HEK293T (cell line): ENCODE measurements around the gene CCDC170.

ENCODE experiments used
- CTCF ChIA-PET: fragments of 350-600 bp; formaldehyde crosslinking; extraction: SDS; loops from one replicate; lab custom pipeline; 2021; ENCODE audit warnings: antibody characterized with exemption, inconsistent platforms; lab: Yijun Ruan, JAX
- POLR2A ChIA-PET: fragments of 350-600 bp; formaldehyde crosslinking; extraction: SDS; loops from one replicate; lab custom pipeline; 2020; ENCODE audit warnings: antibody characterized with exemption, inconsistent platforms; lab: Yijun Ruan, JAX
- DNase-seq: peaks from one replicate; pipeline ENCODE4 v3.0.0; 2012; ENCODE audit warnings: mixed read lengths; ENCODE audit errors: extremely low spot score
- ARNT ChIP-seq: fragments of 450-650 bp; IDR thresholded peaks from 2 replicates; pipeline ENCODE4 v1.6.1; 2017; ENCODE audit warnings: mild to moderate bottlenecking
- BHLHE40 ChIP-seq: fragments of 450-650 bp; IDR thresholded peaks from 2 replicates; pipeline ENCODE4 v1.6.1; 2016; ENCODE audit warnings: mild to moderate bottlenecking, moderate library complexity, borderline replicate concordance
- CTBP1 ChIP-seq: fragments of 450-650 bp; IDR thresholded peaks from 2 replicates; pipeline ENCODE4 v1.6.1; 2016; ENCODE audit warnings: borderline replicate concordance
- ELF4 ChIP-seq: fragments of 450-650 bp; IDR thresholded peaks from 2 replicates; pipeline ENCODE4 v1.6.1; 2017; ENCODE audit warnings: antibody characterized with exemption
- FOXA1 ChIP-seq: fragments of 450-650 bp; IDR thresholded peaks from 2 replicates; pipeline ENCODE4 v1.6.1; 2016; ENCODE audit warnings: mild to moderate bottlenecking
- FOXK2 ChIP-seq: fragments of 450-650 bp; IDR thresholded peaks from 2 replicates; pipeline ENCODE4 v1.6.1; 2016; ENCODE audit warnings: mild to moderate bottlenecking
- FOXM1 ChIP-seq: fragments of 450-650 bp; IDR thresholded peaks from 2 replicates; pipeline ENCODE4 v1.6.1; 2017; ENCODE audit warnings: mild to moderate bottlenecking, borderline replicate concordance
- HDGF ChIP-seq: fragments of 450-650 bp; IDR thresholded peaks from 2 replicates; pipeline ENCODE4 v1.6.1; 2017; ENCODE audit warnings: antibody characterized with exemption, borderline replicate concordance
- L3MBTL2 ChIP-seq: fragments of 450-650 bp; conservative IDR thresholded peaks from 2 replicates; pipeline ENCODE4 v1.6.1; 2016; ENCODE audit warnings: mild to moderate bottlenecking
- LEF1 ChIP-seq: fragments of 450-650 bp; IDR thresholded peaks from 2 replicates; pipeline ENCODE4 v1.6.1; 2017; ENCODE audit warnings: mild to moderate bottlenecking, borderline replicate concordance
- NFRKB ChIP-seq: fragments of 450-650 bp; IDR thresholded peaks from 2 replicates; pipeline ENCODE4 v1.6.1; 2016; ENCODE audit warnings: mild to moderate bottlenecking, moderate library complexity
- SP1 ChIP-seq: fragments of 450-650 bp; IDR thresholded peaks from 2 replicates; pipeline ENCODE4 v1.6.1; 2017
- SUZ12 ChIP-seq: fragments of 450-650 bp; IDR thresholded peaks from 2 replicates; pipeline ENCODE4 v1.6.1; 2016; ENCODE audit warnings: mild to moderate bottlenecking
- TARDBP ChIP-seq: fragments of 450-650 bp; IDR thresholded peaks from 2 replicates; pipeline ENCODE4 v1.6.1; 2016
- ZNF384 ChIP-seq: fragments of 450-650 bp; IDR thresholded peaks from 2 replicates; pipeline ENCODE4 v1.6.1; 2016
- TF ChIP-seq, protein P1 (sequence below): fragments of 450-650 bp; IDR thresholded peaks from 2 replicates; pipeline ENCODE4 v1.6.1; 2016

The CCDC170 gene

DNA sequence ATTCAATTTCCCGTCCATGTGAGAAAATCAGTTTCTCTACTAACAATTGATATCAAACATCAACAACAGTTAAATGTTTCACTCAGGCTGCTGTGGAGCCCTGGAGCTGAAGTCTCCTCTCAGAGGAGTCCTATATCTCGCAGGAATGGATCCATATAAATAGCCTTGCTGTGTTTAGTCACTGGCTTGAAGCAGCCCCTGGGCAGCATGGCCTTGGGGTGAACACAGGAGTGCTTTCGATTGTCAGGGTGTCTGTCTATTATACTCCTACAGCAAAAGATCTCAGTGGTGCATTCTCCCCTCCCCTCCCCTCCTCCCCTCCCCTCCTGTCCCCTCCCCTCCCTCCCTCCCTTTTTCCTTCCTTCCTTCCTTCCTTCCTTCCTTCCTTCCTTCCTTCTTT lies 141.9 kb downstream of the CCDC170 start:
- POLR2A ChIA-PET, result no interaction called here
- no peak for TF ChIP-seq HDGF
- no peak for TF ChIP-seq SUZ12
- no peak for TF ChIP-seq FOXA1
- TF ChIP-seq TARDBP, result no peak
- no peak for TF ChIP-seq L3MBTL2
- TF ChIP-seq, protein P1, sequence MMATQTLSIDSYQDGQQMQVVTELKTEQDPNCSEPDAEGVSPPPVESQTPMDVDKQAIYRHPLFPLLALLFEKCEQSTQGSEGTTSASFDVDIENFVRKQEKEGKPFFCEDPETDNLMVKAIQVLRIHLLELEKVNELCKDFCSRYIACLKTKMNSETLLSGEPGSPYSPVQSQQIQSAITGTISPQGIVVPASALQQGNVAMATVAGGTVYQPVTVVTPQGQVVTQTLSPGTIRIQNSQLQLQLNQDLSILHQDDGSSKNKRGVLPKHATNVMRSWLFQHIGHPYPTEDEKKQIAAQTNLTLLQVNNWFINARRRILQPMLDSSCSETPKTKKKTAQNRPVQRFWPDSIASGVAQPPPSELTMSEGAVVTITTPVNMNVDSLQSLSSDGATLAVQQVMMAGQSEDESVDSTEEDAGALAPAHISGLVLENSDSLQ, result no peak
- no peak for TF ChIP-seq CTBP1
- CTCF ChIA-PET, result no interaction called here
- DNase-seq, result no peak

DNA sequence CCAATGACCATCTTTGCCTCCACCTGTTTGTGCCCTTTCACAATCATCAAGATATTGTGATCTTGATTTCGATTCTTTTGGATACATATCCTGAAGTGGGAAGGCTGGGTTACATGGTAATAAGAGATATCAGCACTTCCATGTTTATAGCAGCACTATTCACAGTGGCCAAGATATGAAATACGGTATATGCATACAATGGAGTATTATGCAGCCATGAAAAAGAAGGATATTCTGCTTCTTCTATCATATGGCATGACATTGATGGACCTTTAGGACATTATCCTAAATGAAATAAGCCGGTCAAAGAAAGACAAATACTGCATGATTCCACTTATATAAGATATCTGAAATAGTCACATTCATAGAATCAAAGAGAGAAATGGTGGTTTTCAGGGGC lies 144.0 kb downstream of the CCDC170 start:
- ChIA-PET CTCF (no interaction called here), POLR2A (no interaction called here)
- DNase-seq, result no peak
- TF ChIP-seq, protein P1, result no peak
- TF ChIP-seq BHLHE40 (no peak), ZNF384 (no peak), NFRKB (no peak), HDGF (no peak)

DNA sequence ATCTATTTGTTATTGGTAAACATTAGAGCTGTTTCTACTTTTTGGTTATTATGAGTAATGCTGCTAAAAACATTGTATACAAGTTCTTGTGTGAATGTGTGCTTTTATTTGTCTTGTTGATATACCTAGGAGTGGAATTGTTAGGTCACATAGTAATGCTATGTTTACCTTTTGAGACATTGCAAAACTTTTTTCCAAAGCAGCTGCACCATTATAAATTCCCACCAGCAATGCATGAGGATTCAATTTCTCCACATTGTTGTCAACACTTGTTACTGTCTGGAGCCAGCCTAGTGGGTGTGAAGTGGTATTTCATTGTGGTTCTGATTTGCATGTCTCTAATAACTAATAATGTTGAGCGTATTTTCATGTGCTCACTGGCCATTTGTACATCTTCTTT lies 145.9 kb downstream of the CCDC170 start:
- TF ChIP-seq FOXA1 (no peak), ELF4 (no peak), CTBP1 (no peak), ARNT (no peak), L3MBTL2 (no peak), LEF1 (no peak), ZNF384 (no peak), NFRKB (no peak)
- TF ChIP-seq, protein P1, result no peak
- no peak for DNase-seq
- ChIA-PET POLR2A (no interaction called here), CTCF (no interaction called here)

DNA sequence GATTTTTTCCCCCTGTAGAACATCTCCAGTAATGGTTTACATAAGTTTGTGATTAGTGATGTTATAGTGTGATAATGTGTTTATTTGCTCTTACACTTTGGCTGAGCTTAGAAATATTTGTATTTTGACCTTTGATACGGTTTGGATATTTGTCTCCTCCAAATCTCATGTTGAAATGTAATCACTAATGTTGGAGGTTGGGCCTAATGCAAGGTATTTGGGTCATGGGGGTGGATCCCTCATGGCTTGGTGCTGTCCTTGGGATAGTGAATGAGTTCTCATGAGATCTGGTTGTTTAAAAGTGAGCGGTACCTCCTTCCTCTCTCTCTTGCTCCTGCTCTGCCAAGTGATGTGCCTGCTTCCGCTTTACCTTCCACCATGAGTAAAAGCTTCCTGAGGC lies 147.2 kb downstream of the CCDC170 start:
- no peak for DNase-seq
- TF ChIP-seq, protein P1, result no peak
- TF ChIP-seq FOXK2 (no peak), FOXA1 (no peak), CTBP1 (no peak), L3MBTL2 (no peak), NFRKB (no peak), ARNT (no peak), BHLHE40 (no peak), LEF1 (no peak), FOXM1 (no peak), SUZ12 (no peak), SP1 (no peak), ELF4 (no peak), HDGF (no peak), ZNF384 (no peak)
- POLR2A ChIA-PET, result no interaction called here
- CTCF ChIA-PET, result no interaction called here

DNA sequence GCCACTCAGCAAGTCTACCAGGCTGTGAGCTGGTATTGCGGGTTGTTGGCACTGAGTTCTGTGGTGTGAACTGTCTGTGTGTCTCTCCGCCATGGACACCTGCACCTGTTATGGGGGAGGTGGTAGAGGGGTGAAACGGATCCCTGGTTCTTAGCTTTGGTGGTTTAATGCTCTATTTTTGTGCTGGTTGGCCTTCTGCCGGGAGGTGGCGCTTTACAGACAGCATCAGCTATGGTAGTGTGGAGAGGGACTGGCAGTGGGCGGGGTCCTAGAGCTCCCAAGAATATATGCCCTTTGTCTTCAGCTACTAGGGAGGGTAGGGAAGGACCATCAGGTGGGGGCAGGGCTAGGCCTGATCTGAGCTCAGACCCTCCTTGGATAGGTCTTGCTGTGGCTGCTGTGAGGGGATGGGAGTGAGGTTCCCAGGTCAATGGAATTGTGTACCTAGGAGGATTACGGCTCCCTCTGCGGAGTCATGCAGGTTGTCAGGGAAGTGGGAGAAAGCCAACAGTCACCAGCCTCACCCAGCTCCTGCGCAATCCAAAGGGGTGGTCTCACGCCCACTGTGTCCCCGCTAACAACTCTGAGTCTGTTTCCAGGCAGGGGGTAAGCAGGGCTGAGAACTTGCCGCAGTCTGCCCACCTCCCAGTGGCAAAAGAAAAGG lies 154.3 kb downstream of the CCDC170 start:
- ChIA-PET POLR2A (no interaction called here), CTCF (interaction anchor here (0.7 to 1.2 kb wide), 3 partner anchors 15 to 620 kb away, joined by 3 to 5 read pairs (median 3); no protein-coding TSS in a partner anchor)
- no peak for TF ChIP-seq NFRKB
- no peak for TF ChIP-seq HDGF
- TF ChIP-seq L3MBTL2, result no peak
- no peak for TF ChIP-seq CTBP1
- no peak for TF ChIP-seq FOXA1
- TF ChIP-seq FOXM1, result no peak
- DNase-seq, result peak; percentile 33

DNA sequence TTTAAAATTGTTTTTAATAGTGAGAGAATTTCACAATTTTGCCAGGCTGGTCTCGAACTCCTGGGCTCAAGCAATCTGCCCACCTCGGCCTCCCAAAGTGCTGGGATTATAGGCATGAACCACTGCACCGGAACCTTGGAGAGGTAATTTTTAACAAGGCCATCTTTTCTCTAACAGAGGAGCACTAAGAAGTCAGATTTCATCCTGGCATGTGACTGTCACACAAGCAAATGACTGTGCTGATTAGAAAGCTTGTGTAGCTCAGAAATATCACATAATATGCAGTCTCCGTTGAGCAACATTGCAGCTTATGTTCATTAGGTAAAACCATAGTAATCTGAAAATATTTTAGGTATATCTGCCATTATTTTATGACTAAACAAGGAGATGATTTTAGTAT lies 156.0 kb downstream of the CCDC170 start:
- ChIA-PET CTCF (interaction anchor here (0.6 kb wide), 1 partner anchor 13 kb away, joined by 3 read pairs; no protein-coding TSS in a partner anchor), POLR2A (no interaction called here)
- DNase-seq, result no peak
- TF ChIP-seq SP1, result no peak
- no peak for TF ChIP-seq CTBP1
- TF ChIP-seq SUZ12, result no peak
- TF ChIP-seq NFRKB, result no peak
- no peak for TF ChIP-seq FOXA1
- no peak for TF ChIP-seq BHLHE40
- no peak for TF ChIP-seq ZNF384
- TF ChIP-seq LEF1, result no peak
- TF ChIP-seq L3MBTL2, result no peak
- no peak for TF ChIP-seq FOXM1
- TF ChIP-seq HDGF, result no peak
- no peak for TF ChIP-seq FOXK2
- no peak for TF ChIP-seq TARDBP
- TF ChIP-seq ELF4, result no peak
- TF ChIP-seq, protein P1, result no peak
- no peak for TF ChIP-seq ARNT
